RWPE1 (cell line): Measurements from ENCODE around the gene TTLL6.
"Not testable (repeated sequence)": the region's sequence is repeated elsewhere in the genome, so short reads cannot be mapped to it uniquely, and the experiment has no call there.

Experiments used
- CTCF ChIA-PET: fragments of 350-600 bp; sonication (Branson Sonifier 250); formaldehyde crosslinking; extraction: SDS; loops from one replicate; lab custom pipeline; 2021; lab: Yijun Ruan, JAX
- POLR2A ChIA-PET: fragments of 400-600 bp; formaldehyde crosslinking; extraction: SDS; loops from one replicate; lab custom pipeline; 2020; ENCODE audit warnings: antibody characterized with exemption; ENCODE audit not compliant: low non-redundant PET; lab: Yijun Ruan, JAX
- DNase-seq: peaks from one replicate; pipeline ENCODE4 v3.0.0; 2012; ENCODE audit warnings: low spot score
- H3K27ac ChIP-seq: fragments of 450-650 bp; 2 replicates; pipeline ENCODE4 v1.5.1; 2017
- CTCF ChIP-seq: fragments of 450-650 bp; conservative IDR thresholded peaks from 2 replicates; pipeline ENCODE4 v1.5.1; 2017; ENCODE audit warnings: low read depth, mild to moderate bottlenecking

Gene TTLL6

GRCh38 chr17:48800626-48801217, 16.3 kb downstream of the TTLL6 start:
- CTCF ChIA-PET = interaction anchor here (0.6 to 2.0 kb wide), 2 partner anchors 78 to 1157 kb away, joined by 3 to 6 read pairs; no protein-coding TSS in a partner anchor
- DNase-seq = no peak
- POLR2A ChIA-PET = no interaction called here
- H3K27ac ChIP-seq = peak overlapping the region; percentile 87
- TF ChIP-seq CTCF = no peak

- POLR2A ChIA-PET = no interaction called here
- DNase-seq = no peak
- CTCF ChIA-PET = interaction anchor here (0.5 kb wide), 1 partner anchor 41 kb away, joined by 3 read pairs; no protein-coding TSS in a partner anchor
- no peak overlapping the region for H3K27ac ChIP-seq
- TF ChIP-seq CTCF = no peak
These were observed 17.8 kb downstream of the TTLL6 start for GRCh38 chr17:48799069-48799723.

- CTCF ChIA-PET, POLR2A ChIA-PET, H3K27ac ChIP-seq, DNase-seq: not testable (repeated sequence)
These were observed 20.9 kb downstream of the TTLL6 start for GRCh38 chr17:48796163-48796522.

GRCh38 chr17:48795444-48796162, 21.4 kb downstream of the TTLL6 start:
- ChIA-PET POLR2A (no interaction called here), CTCF (no interaction called here)
- no peak for DNase-seq
- no peak for TF ChIP-seq CTCF
- no peak overlapping the region for H3K27ac ChIP-seq

GRCh38 chr17:48792033-48792798, 24.8 kb downstream of the TTLL6 start:
- no peak for TF ChIP-seq CTCF
- ChIA-PET POLR2A (no interaction called here), CTCF (interaction anchor here (1.1 to 2.9 kb wide), 3 partner anchors 67 to 121 kb away, joined by 4 to 36 read pairs (median 10); no protein-coding TSS in a partner anchor)
- no peak for DNase-seq
- no peak overlapping the region; the same call in 1 of the 2 replicates for H3K27ac ChIP-seq

- peak; percentile 68 for DNase-seq
- CTCF ChIA-PET = interaction anchor here (0.6 to 2.9 kb wide), 13 partner anchors 25 to 774 kb away, joined by 3 to 36 read pairs (median 3); no protein-coding TSS in a partner anchor
- peak; percentile 68 for TF ChIP-seq CTCF
- peak overlapping the region; percentile 11; the same call in 1 of the 2 replicates for H3K27ac ChIP-seq
- POLR2A ChIA-PET = no interaction called here
These were observed 25.6 kb downstream of the TTLL6 start for GRCh38 chr17:48791128-48792032.
